Right lobe of liver (tissue), 4 donors: ENCODE data around the gene CARMIL1.

Experiments used
- POLR2A ChIP-seq: fragments of 450-650 bp; IDR thresholded peaks from one replicate; pipeline ENCODE4 v1.6.1; 2017; ENCODE audit warnings: antibody characterized with exemption, mild to moderate bottlenecking
- TF ChIP-seq, protein P1 (sequence below), 4 donors: fragments of 200-600 bp in 3 of 4; fragments of 450-650 bp in 1 of 4; IDR thresholded peaks; one replicate each; pipeline versions ENCODE4 v1.5.1 to v1.8.0; 2016 to 2022; ENCODE audit warnings: antibody characterized with exemption in 4 of 4, mild to moderate bottlenecking in 2 of 4
- donor health status: DM: no; HTN: no; CAD: no.
- donor health status: DM: no; HTN: no; CAD: no.
- donor health status: DM: no; HTN: yes; CAD: no.

DNA sequence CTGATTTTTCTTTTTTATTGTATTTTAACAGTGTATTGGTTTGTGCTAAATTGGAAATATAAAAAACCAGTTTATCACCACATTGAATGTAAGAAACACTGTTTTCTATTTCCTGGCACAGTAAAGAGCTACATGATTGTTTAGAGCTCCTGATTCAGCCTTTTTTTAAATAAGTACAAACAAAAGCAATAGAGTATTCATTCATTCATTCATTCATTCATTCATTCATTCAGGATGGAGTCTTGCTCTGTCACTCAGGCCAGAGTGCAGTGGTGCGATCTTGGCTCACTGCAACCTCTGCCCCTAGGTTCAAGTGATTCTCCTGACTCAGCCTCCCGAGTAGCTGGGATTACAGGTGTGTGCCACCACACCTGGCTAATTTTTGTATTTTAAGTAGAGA is 276.0 kb downstream of the CARMIL1 start:
- TF ChIP-seq, protein P1, sequence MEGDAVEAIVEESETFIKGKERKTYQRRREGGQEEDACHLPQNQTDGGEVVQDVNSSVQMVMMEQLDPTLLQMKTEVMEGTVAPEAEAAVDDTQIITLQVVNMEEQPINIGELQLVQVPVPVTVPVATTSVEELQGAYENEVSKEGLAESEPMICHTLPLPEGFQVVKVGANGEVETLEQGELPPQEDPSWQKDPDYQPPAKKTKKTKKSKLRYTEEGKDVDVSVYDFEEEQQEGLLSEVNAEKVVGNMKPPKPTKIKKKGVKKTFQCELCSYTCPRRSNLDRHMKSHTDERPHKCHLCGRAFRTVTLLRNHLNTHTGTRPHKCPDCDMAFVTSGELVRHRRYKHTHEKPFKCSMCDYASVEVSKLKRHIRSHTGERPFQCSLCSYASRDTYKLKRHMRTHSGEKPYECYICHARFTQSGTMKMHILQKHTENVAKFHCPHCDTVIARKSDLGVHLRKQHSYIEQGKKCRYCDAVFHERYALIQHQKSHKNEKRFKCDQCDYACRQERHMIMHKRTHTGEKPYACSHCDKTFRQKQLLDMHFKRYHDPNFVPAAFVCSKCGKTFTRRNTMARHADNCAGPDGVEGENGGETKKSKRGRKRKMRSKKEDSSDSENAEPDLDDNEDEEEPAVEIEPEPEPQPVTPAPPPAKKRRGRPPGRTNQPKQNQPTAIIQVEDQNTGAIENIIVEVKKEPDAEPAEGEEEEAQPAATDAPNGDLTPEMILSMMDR (IDR thresholded peaks at IDR 0.05) = no peak
- no peak for TF ChIP-seq POLR2A
